GM23338 (cell line): ENCODE results near the gene SLC15A5. TPM values are rescaled to one million over a fixed set of nuclear protein-coding genes. Genes with fewer than 3 reads are reported as not detected.

ENCODE experiments used
- ATAC-seq: fragments of 200-7000 bp; cut with Tn5 transposase; 3 replicates; pipeline ENCODE4 v1.9.1; 2020
- DNase-seq: peaks from one replicate; pipeline ENCODE4 v3.0.0-alpha.2; 2015; ENCODE audit warnings: low spot score
- H2AFZ ChIP-seq: fragments of 200-600 bp; sonication (generic); 2 replicates; pipeline ENCODE4 v1.8.0; 2016; ENCODE audit warnings: antibody characterized with exemption, mild to moderate bottlenecking, moderate library complexity
- H3F3A ChIP-seq: fragments of 200-600 bp; sonication (generic); replicated peaks from 2 replicates; pipeline ENCODE4 v1.8.0; 2017; ENCODE audit warnings: antibody characterized with exemption, mixed run types, low read depth
- H3K27ac ChIP-seq: fragments of 200-600 bp; sonication (generic); 2 replicates; pipeline ENCODE4 v1.6.1; 2016; ENCODE audit warnings: low read depth
- H3K27me3 ChIP-seq: fragments of 200-600 bp; sonication (generic); 2 replicates; pipeline ENCODE4 v1.8.0; 2016; ENCODE audit warnings: mild to moderate bottlenecking, mixed run types, moderate library complexity; ENCODE audit not compliant: insufficient read depth
- H3K36me3 ChIP-seq: fragments of 200-600 bp; sonication (generic); 2 replicates; pipeline ENCODE4 v1.8.0; 2016; ENCODE audit warnings: mild to moderate bottlenecking; ENCODE audit not compliant: insufficient read depth
- H3K4me1 ChIP-seq: fragments of 200-600 bp; sonication (generic); 2 replicates; pipeline ENCODE4 v1.8.0; 2016; ENCODE audit warnings: mild to moderate bottlenecking, moderate library complexity; ENCODE audit not compliant: insufficient read depth
- H3K4me2 ChIP-seq: fragments of 200-600 bp; sonication (generic); 2 replicates; pipeline ENCODE4 v1.7.1; 2017; ENCODE audit warnings: mixed run types
- H3K4me3 ChIP-seq: fragments of 200-600 bp; sonication (generic); 2 replicates; pipeline ENCODE4 v1.6.1; 2016; ENCODE audit warnings: mixed run types
- H3K79me2 ChIP-seq: fragments of 200-600 bp; sonication (generic); replicated peaks from 2 replicates; pipeline ENCODE4 v1.8.0; 2017; ENCODE audit warnings: mild to moderate bottlenecking; ENCODE audit not compliant: insufficient read depth
- H3K9me2 ChIP-seq: fragments of 200-600 bp; sonication (generic); 2 replicates; pipeline ENCODE4 v1.8.0; 2017; ENCODE audit not compliant: insufficient read depth
- H4K20me1 ChIP-seq: fragments of 200-600 bp; sonication (generic); replicated peaks from 2 replicates; pipeline ENCODE4 v1.8.0; 2017; ENCODE audit warnings: mild to moderate bottlenecking; ENCODE audit not compliant: insufficient read depth
- H3K27ac Mint-ChIP-seq: 2 replicates; pipeline ENCODE4 v1.8.0; 2020; ENCODE audit warnings: inconsistent platforms, mild to moderate bottlenecking, moderate library complexity, mixed read lengths
- H3K27me3 Mint-ChIP-seq: 3 replicates; pipeline ENCODE4 v1.8.0; 2022; ENCODE audit warnings: low read depth, mild to moderate bottlenecking, moderate library complexity, mixed read lengths, inconsistent platforms; ENCODE audit not compliant: insufficient read depth, poor library complexity
- H3K36me3 Mint-ChIP-seq: 3 replicates; pipeline ENCODE4 v1.8.0; 2021; ENCODE audit warnings: low read depth, mild to moderate bottlenecking, inconsistent platforms, moderate library complexity, mixed read lengths
- H3K4me1 Mint-ChIP-seq: 3 replicates; pipeline ENCODE4 v1.8.0; 2020; ENCODE audit warnings: mild to moderate bottlenecking, inconsistent platforms, mixed read lengths
- H3K4me3 Mint-ChIP-seq: 3 replicates; pipeline ENCODE4 v1.8.0; 2021; ENCODE audit warnings: moderate library complexity, mild to moderate bottlenecking, inconsistent platforms, mixed read lengths
- H3K9me3 Mint-ChIP-seq: 3 replicates; pipeline ENCODE4 v1.8.0; 2020; ENCODE audit warnings: moderate library complexity, mild to moderate bottlenecking, inconsistent platforms, mixed read lengths
- CREB1 ChIP-seq: fragments of 250-450 bp; sonication (Bioruptor Pico); IDR thresholded peaks from 2 replicates; pipeline ENCODE4 v1.5.0; 2020; ENCODE audit warnings: low read depth, mild to moderate bottlenecking, moderate library complexity
- CTCF ChIP-seq, 2 experiments: fragments of 200-600 bp in 1 of 2; sonication (generic) in 1 of 2; conservative IDR thresholded peaks; 2 replicates each; pipeline versions ENCODE4 v1.5.1 to v1.6.1; 2016 to 2017; ENCODE audit warnings: antibody characterized with exemption in 2 of 2, low read depth in 2 of 2, mild to moderate bottlenecking in 2 of 2, moderate library complexity in 1 of 2
- ETS1 ChIP-seq: IDR thresholded peaks from 2 replicates; pipeline ENCODE4 v1.6.1; 2016; ENCODE audit warnings: antibody characterized with exemption
- EZH2 ChIP-seq: fragments of 200-600 bp; sonication (generic); IDR thresholded peaks from one replicate; pipeline ENCODE4 v1.8.0; 2017; ENCODE audit warnings: antibody characterized with exemption, mild to moderate bottlenecking, low read depth; ENCODE audit not compliant: unreplicated experiment
- EZH2phosphoT487 ChIP-seq: fragments of 200-600 bp; sonication (generic); IDR thresholded peaks from one replicate; pipeline ENCODE4 v1.8.1; 2018; ENCODE audit warnings: antibody characterized with exemption; ENCODE audit not compliant: unreplicated experiment
- NANOG ChIP-seq: IDR thresholded peaks from 2 replicates; pipeline ENCODE4 v1.6.1; 2016; ENCODE audit warnings: antibody characterized with exemption, borderline replicate concordance
- POLR2AphosphoS5 ChIP-seq: IDR thresholded peaks from 2 replicates; pipeline ENCODE4 v1.6.1; 2016; ENCODE audit warnings: antibody characterized with exemption, low read depth
- REST ChIP-seq: IDR thresholded peaks from one replicate; pipeline ENCODE4 v1.6.1; 2018; ENCODE audit warnings: antibody characterized with exemption; ENCODE audit not compliant: unreplicated experiment
- STAT1 ChIP-seq: IDR thresholded peaks from one replicate; pipeline ENCODE4 v1.6.1; 2016; ENCODE audit warnings: antibody characterized with exemption; ENCODE audit not compliant: unreplicated experiment
- ZNF114 ChIP-seq: fragments of 250-450 bp; sonication (Bioruptor Pico); IDR thresholded peaks from 2 replicates; pipeline ENCODE4 v1.5.0; 2020; ENCODE audit warnings: mild to moderate bottlenecking, moderate library complexity
- ZNF331 ChIP-seq: fragments of 250-450 bp; sonication (Bioruptor Pico); IDR thresholded peaks from 2 replicates; pipeline ENCODE4 v1.5.0; 2020; ENCODE audit warnings: low read depth, mild to moderate bottlenecking, moderate library complexity
- ZNF462 ChIP-seq: fragments of 250-450 bp; sonication (Bioruptor Pico); IDR thresholded peaks from 2 replicates; pipeline ENCODE4 v1.5.0; 2020; ENCODE audit warnings: mild to moderate bottlenecking, moderate library complexity
- polyA plus RNA-seq: library from polyadenylated mRNA; unstranded; fragments of >200 nt; fragmentation: Nextera tagmentation; extraction: Ambion mirVana; gene quantifications from 2 replicates; pipeline ENCODE4 v1.2.1, GENCODE V29; 2016
- total RNA-seq: library from RNA; depleted of rRNA; stranded (reverse); fragments of >200 nt; shearing (Covaris generic); gene quantifications from 2 replicates; pipeline ENCODE4 v1.2.3, GENCODE V29; 2014

The SLC15A5 gene
- total and polyA plus RNA-seq, 2 experiments from 2014 or later: not detected

GRCh38 chr12:16260206-16260605, 17.3 kb downstream of the SLC15A5 start:
- H3F3A ChIP-seq: no peaks in the 10 kb centered on the region
- H3K27ac ChIP-seq: no peak overlapping the region
- Mint-ChIP-seq H3K36me3 (peaks cover 19% of the 10 kb centered on the region; the same call in 2 of the 3 replicates), H3K27me3 (no peaks in the 10 kb centered on the region), H3K4me3 (no peak overlapping the region), H3K9me3 (peaks cover 26% of the 10 kb centered on the region), H3K4me1 (no peaks in the 10 kb centered on the region), H3K27ac (no peak overlapping the region)
- no peaks in the 10 kb centered on the region for H3K27me3 ChIP-seq
- no peaks in the 10 kb centered on the region for H3K79me2 ChIP-seq
- no peak for ATAC-seq
- H4K20me1 ChIP-seq: no peaks in the 10 kb centered on the region
- no peak for DNase-seq
- H3K4me1 ChIP-seq: no peaks in the 10 kb centered on the region
- peaks cover 3% of the 10 kb centered on the region; the same call in 1 of the 2 replicates for H3K9me2 ChIP-seq
- no peak overlapping the region for H3K4me3 ChIP-seq
- H3K36me3 ChIP-seq: no peaks in the 10 kb centered on the region
- TF ChIP-seq EZH2 (no peak), STAT1 (no peak), ZNF331 (CRISPR knock-in tag) (no peak), ZNF462 (no peak), CREB1 (CRISPR knock-in tag) (no peak), POLR2AphosphoS5 (no peak), ZNF114 (CRISPR knock-in tag) (no peak), REST (no peak), EZH2phosphoT487 (no peak), NANOG (no peak), CTCF (conservative IDR thresholded peaks at IDR 0.05; ENCODE audit: low read depth in 2 of 2) (no peak), ETS1 (no peak)
- H2AFZ ChIP-seq: peak overlapping the region; percentile 14; the same call in 1 of the 2 replicates
- no peak overlapping the region for H3K4me2 ChIP-seq
